HuH-7 (cell line): Measurements from ENCODE around the gene ATP4B.

Experiments
- DNase-seq: peaks from one replicate; pipeline ENCODE4 v3.0.0; 2011; ENCODE audit warnings: low spot score

The ATP4B gene

GRCh38 chr13:113656831-113657671 is 947 bp downstream of the ATP4B start:
- no peak for DNase-seq

- DNase-seq = no peak
These were observed 1.9 kb downstream of the ATP4B start for GRCh38 chr13:113656003-113656588.

- DNase-seq = no peak
These were observed 2.5 kb downstream of the ATP4B start for GRCh38 chr13:113655346-113656002.

GRCh38 chr13:113654591-113655345 is 3.2 kb downstream of the ATP4B start:
- no peak for DNase-seq

- no peak for DNase-seq
These were observed 3.8 kb downstream of the ATP4B start for GRCh38 chr13:113654175-113654560.

- DNase-seq = no peak
These were observed 4.5 kb downstream of the ATP4B start for GRCh38 chr13:113653264-113654174.

- no peak for DNase-seq
These were observed 5.4 kb downstream of the ATP4B start for GRCh38 chr13:113652404-113653263.

- DNase-seq = no peak
These were observed 6.2 kb downstream of the ATP4B start for GRCh38 chr13:113651511-113652403.

- DNase-seq = no peak
These were observed 7.3 kb downstream of the ATP4B start for GRCh38 chr13:113650731-113651148.

GRCh38 chr13:113650275-113650674 is 7.7 kb downstream of the ATP4B start:
- no peak for DNase-seq

- DNase-seq = no peak
These were observed 8.8 kb downstream of the ATP4B start for GRCh38 chr13:113649212-113649611.

GRCh38 chr13:113648216-113648610 is 9.8 kb downstream of the ATP4B start:
- DNase-seq = no peak

GRCh38 chr13:113647351-113648215 is 10.4 kb downstream of the ATP4B start:
- DNase-seq = no peak

GRCh38 chr13:113646921-113647340 is 11.1 kb downstream of the ATP4B start:
- no peak for DNase-seq

GRCh38 chr13:113646376-113646775 is 11.6 kb downstream of the ATP4B start:
- DNase-seq = no peak

GRCh38 chr13:113645329-113645728 is 12.7 kb downstream of the ATP4B start:
- DNase-seq = no peak

GRCh38 chr13:113644800-113645199 is 13.2 kb downstream of the ATP4B start:
- no peak for DNase-seq

- no peak for DNase-seq
These were observed 14.4 kb downstream of the ATP4B start for GRCh38 chr13:113643593-113643992.
